Uterus (tissue), 4 donors: ENCODE measurements around the gene SULT6B1. TPM values are rescaled to one million over a fixed set of nuclear protein-coding genes. Genes with fewer than 3 reads are reported as not detected.

Experiments used
- DNase-seq, 2 donors: peaks; one replicate each; pipeline ENCODE4 v3.0.0-alpha.2; 2019 to 2020
- H3K27ac ChIP-seq, 2 donors: fragments of 200-600 bp; sonication (generic); 1 replicate in 1 of 2; 2 replicates in 1 of 2; pipeline ENCODE4 v1.5.1; 2016 to 2018
- H3K27me3 ChIP-seq, 2 donors: fragments of 200-600 bp; sonication (generic); one replicate each; pipeline ENCODE4 v1.5.1; 2018 to 2019; ENCODE audit warnings: control low read depth in 1 of 2
- H3K36me3 ChIP-seq, 2 donors: fragments of 200-600 bp; sonication (generic); one replicate each; pipeline ENCODE4 v1.5.1; 2019; ENCODE audit warnings: control low read depth in 1 of 2
- H3K4me1 ChIP-seq, 2 donors: fragments of 200-600 bp; sonication (generic); one replicate each; pipeline ENCODE4 v1.5.1; 2018 to 2019; ENCODE audit warnings: control low read depth in 1 of 2
- H3K4me3 ChIP-seq, 2 donors: fragments of 200-600 bp; sonication (generic); 1 replicate in 1 of 2; 2 replicates in 1 of 2; pipeline ENCODE4 v1.5.1; 2018 to 2019; ENCODE audit warnings: mild to moderate bottlenecking in 1 of 2
- H3K9me3 ChIP-seq, 2 donors: fragments of 200-600 bp; sonication (generic); one replicate each; pipeline ENCODE4 v1.5.1; 2019; ENCODE audit warnings: control low read depth in 1 of 2
- POLR2A ChIP-seq, 2 donors: fragments of 450-650 bp; IDR thresholded peaks; one replicate each; pipeline ENCODE4 v1.6.1; 2016; ENCODE audit warnings: antibody characterized with exemption in 2 of 2, mild to moderate bottlenecking in 1 of 2, moderate library complexity in 1 of 2
- intact Hi-C: fragments of 100-400 bp; cut with DNase I; formaldehyde crosslinking; loops from one replicate; pipeline ENCODE4 v1.15.1; 2023; ENCODE audit warnings: low total_unique reads
- total RNA-seq, 4 donors: library from RNA; depleted of rRNA in 3 of 4; stranded (reverse); fragments of >200 nt in 3 of 4; gene quantifications; one replicate each; pipeline versions ENCODE4 v1.1.0 to v1.2.4, GENCODE V29; 2014 to 2023
- TF ChIP-seq, protein P1 (sequence below), 4 experiments: fragments of 200-600 bp in 2 of 4; fragments of 450-650 bp in 2 of 4; sonication (generic) in 2 of 4; IDR thresholded peaks; one replicate each; pipeline ENCODE4 v1.5.1; 2016 to 2019; ENCODE audit warnings: antibody characterized with exemption in 4 of 4, mild to moderate bottlenecking in 2 of 4, moderate library complexity in 1 of 4
- donor health status: DM: yes; HTN: yes; CAD: no.

The SULT6B1 gene
- total RNA-seq, 4 donors from 2014 or later: not detected

DNA sequence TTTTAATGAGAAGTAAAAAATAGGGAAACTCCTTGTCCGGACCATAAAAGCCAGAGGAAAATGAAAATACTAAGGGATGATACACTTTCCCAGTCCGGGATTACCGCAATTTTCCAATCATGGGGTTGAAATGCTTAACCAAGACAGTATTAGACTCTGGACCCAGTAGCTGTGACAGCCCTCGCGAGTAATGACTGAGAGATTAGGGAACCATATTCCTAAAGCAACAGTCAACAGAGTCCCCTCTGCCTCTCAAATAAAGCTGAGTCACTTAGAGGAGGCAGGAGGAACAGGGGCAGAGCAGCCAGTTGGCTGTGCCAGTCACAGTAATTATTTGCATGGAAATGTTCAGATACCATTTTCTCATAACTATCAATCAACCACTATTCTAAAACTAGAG is 69.3 kb downstream of the SULT6B1 start:
- Histone ChIP-seq H3K27me3 (no peaks in the 10 kb centered on the region), H3K4me3 (no peak overlapping the region), H3K27ac (no peak overlapping the region), H3K4me1 (no peaks in the 10 kb centered on the region), H3K9me3 (no peaks in the 10 kb centered on the region), H3K36me3 (no peaks in the 10 kb centered on the region)
- no peak for TF ChIP-seq POLR2A (IDR thresholded peaks at IDR 0.05)
- TF ChIP-seq, protein P1, sequence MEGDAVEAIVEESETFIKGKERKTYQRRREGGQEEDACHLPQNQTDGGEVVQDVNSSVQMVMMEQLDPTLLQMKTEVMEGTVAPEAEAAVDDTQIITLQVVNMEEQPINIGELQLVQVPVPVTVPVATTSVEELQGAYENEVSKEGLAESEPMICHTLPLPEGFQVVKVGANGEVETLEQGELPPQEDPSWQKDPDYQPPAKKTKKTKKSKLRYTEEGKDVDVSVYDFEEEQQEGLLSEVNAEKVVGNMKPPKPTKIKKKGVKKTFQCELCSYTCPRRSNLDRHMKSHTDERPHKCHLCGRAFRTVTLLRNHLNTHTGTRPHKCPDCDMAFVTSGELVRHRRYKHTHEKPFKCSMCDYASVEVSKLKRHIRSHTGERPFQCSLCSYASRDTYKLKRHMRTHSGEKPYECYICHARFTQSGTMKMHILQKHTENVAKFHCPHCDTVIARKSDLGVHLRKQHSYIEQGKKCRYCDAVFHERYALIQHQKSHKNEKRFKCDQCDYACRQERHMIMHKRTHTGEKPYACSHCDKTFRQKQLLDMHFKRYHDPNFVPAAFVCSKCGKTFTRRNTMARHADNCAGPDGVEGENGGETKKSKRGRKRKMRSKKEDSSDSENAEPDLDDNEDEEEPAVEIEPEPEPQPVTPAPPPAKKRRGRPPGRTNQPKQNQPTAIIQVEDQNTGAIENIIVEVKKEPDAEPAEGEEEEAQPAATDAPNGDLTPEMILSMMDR (IDR thresholded peaks at IDR 0.05): no peak
- intact Hi-C loops: no loop called here
- no peak for DNase-seq

Other genes with a start within 250 kb of the SULT6B1 start
- gene STRN, start 222.1 kb downstream of the SULT6B1 start, total RNA-seq: 10 to 100 TPM; 12.0 to 29.0 (median 20.2) TPM
- gene HEATR5B, start 104.3 kb downstream of the SULT6B1 start, total RNA-seq: 10 to 100 TPM; 17.9 to 90.9 (median 40.4) TPM
- 10 to 100 TPM in 1 of 4 donors, 1 to 10 TPM in 3; 2.8 to 13.1 (median 5.4) TPM for gene GPATCH11, start 104.2 kb downstream of the SULT6B1 start, total RNA-seq
- 10 to 100 TPM; 13.3 to 90.8 (median 45.4) TPM for gene EIF2AK2, start 31.7 kb downstream of the SULT6B1 start, total RNA-seq
- gene CEBPZOS, start 7.8 kb upstream of the SULT6B1 start, total RNA-seq: 10 to 100 TPM in 2 of 4 donors, 1 to 10 TPM in 2; 6.2 to 49.4 (median 16.3) TPM
- 10 to 100 TPM; 16.5 to 68.6 (median 53.8) TPM for gene CEBPZ, start 42.9 kb upstream of the SULT6B1 start, total RNA-seq
- gene NDUFAF7, start 43.0 kb upstream of the SULT6B1 start, total RNA-seq: 10 to 100 TPM; 11.3 to 35.7 (median 19.3) TPM
- gene PRKD3, start 136.2 kb upstream of the SULT6B1 start, total RNA-seq: 100 to 1,000 TPM in 1 of 4 donors, 10 to 100 TPM in 3; 53.8 to 128 (median 57.7) TPM
- gene QPCT, start 156.0 kb upstream of the SULT6B1 start, total RNA-seq: 10 to 100 TPM in 2 of 4 donors, 1 to 10 TPM in 2; 4.4 to 46.9 (median 8.7) TPM